HFF-Myc (cell line): ENCODE results near the gene EHF.

Source experiments
- DNase-seq: peaks from one replicate; pipeline ENCODE4 v3.0.0-alpha.2; 2011; ENCODE audit warnings: low read depth; ENCODE audit errors: extremely low read depth
- H3K4me3 ChIP-seq: replicated peaks from 2 replicates; pipeline ENCODE4 v1.5.1; 2011; ENCODE audit warnings: low read depth, mild to moderate bottlenecking, control low read depth, low read length
- TF ChIP-seq, protein P1 (sequence below): IDR thresholded peaks from 2 replicates; pipeline ENCODE4 v1.5.1; 2012; ENCODE audit warnings: mild to moderate bottlenecking, low read depth, low read length, control low read depth; ENCODE audit errors: missing control alignments

The EHF gene

DNA sequence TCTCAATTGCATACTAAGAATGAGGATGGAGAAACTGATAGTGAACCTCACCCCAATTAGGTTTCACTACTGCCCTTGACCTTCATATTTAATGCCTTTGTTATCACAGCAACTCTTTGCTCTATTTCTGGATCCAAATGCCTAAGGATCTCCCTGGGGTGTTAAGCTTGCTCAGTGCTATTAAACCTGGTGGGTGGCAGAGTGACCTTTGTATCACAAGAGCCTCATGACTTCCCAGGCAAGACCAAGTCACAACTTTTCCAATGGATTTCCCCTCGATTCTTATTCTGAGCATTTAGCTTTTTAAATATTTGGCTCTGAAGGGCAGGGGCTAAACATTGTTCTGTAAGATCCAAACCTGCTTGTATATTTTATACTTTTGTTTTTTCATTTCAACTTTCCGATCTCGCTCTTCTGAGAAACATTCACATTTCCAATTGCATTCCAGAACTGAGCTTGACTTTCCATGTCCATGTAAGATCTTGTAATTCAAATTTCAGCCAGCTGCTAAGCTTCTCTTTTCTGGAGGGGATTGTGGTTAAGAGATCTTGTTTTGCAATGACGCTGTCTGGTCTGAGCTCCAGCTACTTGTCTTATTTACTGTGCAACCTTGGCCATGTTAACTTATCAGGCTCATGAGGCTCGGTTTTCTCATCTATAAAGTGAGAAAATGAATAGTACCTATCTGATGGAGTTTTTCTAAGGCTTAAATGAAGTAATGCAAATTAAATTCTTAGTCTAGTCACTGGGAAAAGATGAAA, 6.4 kb upstream of the EHF start:
- TF ChIP-seq, protein P1, sequence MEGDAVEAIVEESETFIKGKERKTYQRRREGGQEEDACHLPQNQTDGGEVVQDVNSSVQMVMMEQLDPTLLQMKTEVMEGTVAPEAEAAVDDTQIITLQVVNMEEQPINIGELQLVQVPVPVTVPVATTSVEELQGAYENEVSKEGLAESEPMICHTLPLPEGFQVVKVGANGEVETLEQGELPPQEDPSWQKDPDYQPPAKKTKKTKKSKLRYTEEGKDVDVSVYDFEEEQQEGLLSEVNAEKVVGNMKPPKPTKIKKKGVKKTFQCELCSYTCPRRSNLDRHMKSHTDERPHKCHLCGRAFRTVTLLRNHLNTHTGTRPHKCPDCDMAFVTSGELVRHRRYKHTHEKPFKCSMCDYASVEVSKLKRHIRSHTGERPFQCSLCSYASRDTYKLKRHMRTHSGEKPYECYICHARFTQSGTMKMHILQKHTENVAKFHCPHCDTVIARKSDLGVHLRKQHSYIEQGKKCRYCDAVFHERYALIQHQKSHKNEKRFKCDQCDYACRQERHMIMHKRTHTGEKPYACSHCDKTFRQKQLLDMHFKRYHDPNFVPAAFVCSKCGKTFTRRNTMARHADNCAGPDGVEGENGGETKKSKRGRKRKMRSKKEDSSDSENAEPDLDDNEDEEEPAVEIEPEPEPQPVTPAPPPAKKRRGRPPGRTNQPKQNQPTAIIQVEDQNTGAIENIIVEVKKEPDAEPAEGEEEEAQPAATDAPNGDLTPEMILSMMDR: no peak
- H3K4me3 ChIP-seq: no peak overlapping the region
- no peak for DNase-seq

- TF ChIP-seq, protein P1: no peak
- DNase-seq: no peak
- no peak overlapping the region for H3K4me3 ChIP-seq
Observed at GRCh38 chr11:34616086-34616485, 4.8 kb upstream of the EHF start.

DNA sequence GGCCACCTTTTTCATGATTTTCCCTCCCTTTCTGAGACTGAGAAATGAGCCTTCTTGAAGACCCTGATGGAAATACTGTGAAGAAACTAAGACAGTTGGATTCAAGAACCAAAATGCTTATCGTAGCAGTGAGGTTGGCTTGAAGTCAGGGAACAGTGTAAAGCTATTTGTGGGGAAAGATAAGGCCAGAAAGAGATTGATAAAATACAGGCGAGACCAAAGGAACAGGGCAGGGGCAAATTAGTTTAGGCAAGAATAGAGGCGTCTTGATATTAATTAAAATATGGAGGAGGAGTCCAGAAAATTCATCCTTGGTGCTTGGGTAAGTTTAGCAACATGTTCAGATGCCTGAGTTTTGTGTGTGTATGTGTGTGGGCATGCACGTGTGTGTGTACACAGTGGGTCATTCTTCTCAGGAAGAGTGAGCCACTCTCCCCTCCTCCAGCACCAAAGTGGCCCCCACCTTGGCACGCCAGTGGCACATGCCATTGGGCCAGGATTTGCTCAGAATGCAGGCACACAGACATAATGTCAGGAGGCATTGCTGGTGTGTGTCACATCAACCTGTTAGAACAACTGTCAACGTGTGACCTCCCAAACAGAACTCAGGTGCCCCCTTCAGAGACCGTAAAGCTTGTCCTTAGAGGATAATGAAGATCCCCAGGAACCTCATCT, 3.9 kb upstream of the EHF start:
- TF ChIP-seq, protein P1: no peak
- no peak overlapping the region for H3K4me3 ChIP-seq
- no peak for DNase-seq

DNA sequence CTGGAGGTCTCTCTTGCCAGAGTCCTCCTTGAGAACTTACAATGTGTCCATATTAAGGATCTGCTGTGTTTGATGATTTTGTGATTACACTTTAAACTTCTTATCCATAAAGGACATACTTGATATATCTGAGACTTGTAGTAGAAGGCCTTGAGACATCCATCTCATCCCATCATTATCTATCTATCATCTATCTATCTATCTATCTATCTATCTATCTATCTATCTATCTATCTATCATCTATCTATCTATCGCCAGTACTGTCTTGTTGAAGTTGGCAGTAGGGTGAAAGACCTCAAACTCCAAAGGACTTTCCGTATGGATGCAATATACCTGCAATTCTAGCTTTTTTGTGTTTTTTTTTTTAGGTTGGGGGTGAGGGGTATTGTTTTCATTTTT, 2.5 kb upstream of the EHF start:
- TF ChIP-seq, protein P1: no peak
- DNase-seq: no peak
- no peak overlapping the region for H3K4me3 ChIP-seq

DNA sequence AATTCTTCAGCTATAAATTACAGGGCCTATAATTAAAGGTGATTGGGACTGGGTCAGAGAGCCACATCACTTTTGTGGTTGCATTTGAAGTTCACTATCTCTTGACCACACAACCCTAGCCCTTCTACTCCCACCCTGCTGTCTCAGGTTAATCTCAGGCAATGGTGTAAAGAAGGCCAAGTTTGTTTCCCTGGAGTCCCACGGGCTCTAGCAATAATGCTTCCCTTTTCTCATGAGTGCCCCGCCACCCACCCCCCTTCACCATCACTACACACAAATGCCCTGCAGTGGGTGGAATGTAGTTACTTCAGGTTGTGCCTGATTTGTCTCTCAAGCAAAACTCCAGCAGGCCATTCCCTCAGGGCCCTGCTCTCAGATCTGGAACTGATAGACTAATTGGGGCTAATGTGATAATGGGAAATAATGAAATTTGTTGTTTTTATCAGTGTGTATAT, 1.8 kb upstream of the EHF start:
- no peak for DNase-seq
- TF ChIP-seq, protein P1: no peak
- no peak overlapping the region for H3K4me3 ChIP-seq

DNA sequence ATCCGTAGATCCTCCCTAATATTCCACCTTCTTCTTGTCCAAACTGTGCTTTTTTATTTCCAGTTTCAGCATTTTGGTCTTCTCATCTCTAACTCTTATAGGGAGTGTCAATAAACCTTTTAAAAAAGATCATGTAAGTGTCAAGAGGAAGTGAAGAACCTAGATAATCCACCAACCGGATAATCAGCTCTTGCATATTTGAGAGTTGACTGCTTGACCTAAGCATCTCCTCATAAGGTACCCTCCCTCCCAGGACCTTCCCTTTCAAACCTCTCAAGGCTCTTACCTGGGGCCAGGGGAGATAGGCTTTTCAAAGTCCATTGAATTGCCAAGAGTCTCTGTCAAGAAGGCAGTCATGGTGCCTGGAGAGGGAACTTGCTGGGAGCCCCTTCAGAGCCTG, 691 bp upstream of the EHF start:
- DNase-seq: no peak
- no peak overlapping the region for H3K4me3 ChIP-seq
- TF ChIP-seq, protein P1: no peak
